ENCODE measurements around the gene RPS14.

The RPS14 gene

GRCh38 chr5:150496534-150496933, 47.0 kb upstream of the RPS14 start:
- DNase-seq (ENCODE audit: extremely low spot score): no peak
- TF ChIP-seq ZNF384 (IDR thresholded peaks at IDR 0.05) (no peak), FOXA1 (IDR thresholded peaks at IDR 0.05) (no peak), NFRKB (IDR thresholded peaks at IDR 0.05) (no peak), SUZ12 (IDR thresholded peaks at IDR 0.05) (no peak), ARNT (IDR thresholded peaks at IDR 0.05) (no peak), HDGF (IDR thresholded peaks at IDR 0.05; ENCODE audit: borderline replicate concordance) (no peak), BHLHE40 (IDR thresholded peaks at IDR 0.05; ENCODE audit: borderline replicate concordance) (no peak), TARDBP (IDR thresholded peaks at IDR 0.05) (no peak), LEF1 (IDR thresholded peaks at IDR 0.05; ENCODE audit: borderline replicate concordance) (no peak), FOXK2 (IDR thresholded peaks at IDR 0.05) (no peak), CTBP1 (IDR thresholded peaks at IDR 0.05; ENCODE audit: borderline replicate concordance) (no peak), SP1 (IDR thresholded peaks at IDR 0.05) (no peak), L3MBTL2 (conservative IDR thresholded peaks at IDR 0.05) (no peak)
- TF ChIP-seq, protein P1, sequence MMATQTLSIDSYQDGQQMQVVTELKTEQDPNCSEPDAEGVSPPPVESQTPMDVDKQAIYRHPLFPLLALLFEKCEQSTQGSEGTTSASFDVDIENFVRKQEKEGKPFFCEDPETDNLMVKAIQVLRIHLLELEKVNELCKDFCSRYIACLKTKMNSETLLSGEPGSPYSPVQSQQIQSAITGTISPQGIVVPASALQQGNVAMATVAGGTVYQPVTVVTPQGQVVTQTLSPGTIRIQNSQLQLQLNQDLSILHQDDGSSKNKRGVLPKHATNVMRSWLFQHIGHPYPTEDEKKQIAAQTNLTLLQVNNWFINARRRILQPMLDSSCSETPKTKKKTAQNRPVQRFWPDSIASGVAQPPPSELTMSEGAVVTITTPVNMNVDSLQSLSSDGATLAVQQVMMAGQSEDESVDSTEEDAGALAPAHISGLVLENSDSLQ (IDR thresholded peaks at IDR 0.05): no peak
- ChIA-PET POLR2A (interaction anchor here (2.0 kb wide), 1 partner anchor 47 kb away, joined by 8 read pairs; the partner anchor contains the start of gene RPS14), CTCF (interaction anchor here (1.0 to 1.3 kb wide), 2 partner anchors 17 to 46 kb away, joined by 3 read pairs; no protein-coding TSS in a partner anchor)

DNA sequence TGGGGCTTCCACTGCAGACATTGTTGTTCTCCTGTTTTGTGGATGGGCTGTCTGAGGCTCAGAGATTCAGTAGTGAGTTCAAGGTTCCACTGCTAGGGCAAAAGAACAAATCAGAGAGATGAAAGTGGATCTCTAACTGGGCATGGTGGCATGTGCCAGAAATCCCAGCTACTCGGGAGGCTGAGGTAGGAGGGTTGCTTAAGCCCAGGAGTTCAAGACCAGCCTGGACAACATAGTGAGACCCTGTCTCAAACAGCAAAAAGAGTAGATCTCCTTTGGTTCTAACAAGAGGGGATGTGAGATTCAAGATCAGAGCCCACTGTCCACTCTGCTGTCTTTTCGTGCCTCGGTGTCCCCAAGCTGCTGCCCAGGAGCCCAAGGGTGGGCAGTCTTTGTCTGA, 46.6 kb upstream of the RPS14 start:
- TF ChIP-seq TARDBP (IDR thresholded peaks at IDR 0.05) (no peak), FOXK2 (IDR thresholded peaks at IDR 0.05) (no peak), SP1 (IDR thresholded peaks at IDR 0.05) (no peak), ELF4 (IDR thresholded peaks at IDR 0.05) (no peak), FOXM1 (IDR thresholded peaks at IDR 0.05; ENCODE audit: borderline replicate concordance) (no peak), L3MBTL2 (conservative IDR thresholded peaks at IDR 0.05) (no peak), CTBP1 (IDR thresholded peaks at IDR 0.05; ENCODE audit: borderline replicate concordance) (no peak), HDGF (IDR thresholded peaks at IDR 0.05; ENCODE audit: borderline replicate concordance) (no peak), LEF1 (IDR thresholded peaks at IDR 0.05; ENCODE audit: borderline replicate concordance) (no peak), ARNT (IDR thresholded peaks at IDR 0.05) (no peak), FOXA1 (IDR thresholded peaks at IDR 0.05) (no peak), BHLHE40 (IDR thresholded peaks at IDR 0.05; ENCODE audit: borderline replicate concordance) (no peak)
- TF ChIP-seq, protein P1 (IDR thresholded peaks at IDR 0.05): no peak
- ChIA-PET POLR2A (no interaction called here), CTCF (interaction anchor here (0.5 to 1.3 kb wide), 2 partner anchors 23 to 46 kb away, joined by 3 to 4 read pairs; no protein-coding TSS in a partner anchor)
- no peak for DNase-seq (ENCODE audit: extremely low spot score)

DNA sequence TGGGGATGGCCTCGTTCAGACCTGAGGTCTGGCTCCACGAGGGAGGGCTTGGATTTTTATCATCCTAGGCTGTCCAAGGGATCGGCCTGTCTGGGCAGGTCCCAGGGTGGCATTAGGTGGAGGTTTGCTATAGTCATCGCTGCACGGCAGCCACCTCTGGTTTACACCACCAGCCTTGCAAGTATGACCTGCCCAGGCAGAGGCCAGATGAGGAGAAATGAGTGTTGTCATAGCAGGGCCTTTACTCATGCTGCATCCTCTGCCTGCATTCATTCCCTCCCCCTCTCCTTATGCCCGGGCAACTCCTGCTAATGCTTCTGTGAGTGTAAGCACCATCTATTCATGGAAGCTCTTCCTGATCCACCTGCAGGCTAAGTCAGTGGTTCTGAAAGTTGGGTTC, 43.1 kb upstream of the RPS14 start:
- POLR2A ChIA-PET: no interaction called here
- CTCF ChIA-PET: interaction anchor here (1.4 kb wide), 1 partner anchor 68 kb away, joined by 5 read pairs; no protein-coding TSS in a partner anchor
- DNase-seq (ENCODE audit: extremely low spot score): no peak
- no peak for TF ChIP-seq LEF1 (IDR thresholded peaks at IDR 0.05; ENCODE audit: borderline replicate concordance)
- TF ChIP-seq L3MBTL2 (conservative IDR thresholded peaks at IDR 0.05): no peak
- no peak for TF ChIP-seq ARNT (IDR thresholded peaks at IDR 0.05)
- no peak for TF ChIP-seq SUZ12 (IDR thresholded peaks at IDR 0.05)
- TF ChIP-seq TARDBP (IDR thresholded peaks at IDR 0.05): no peak
- no peak for TF ChIP-seq NFRKB (IDR thresholded peaks at IDR 0.05)
- TF ChIP-seq FOXK2 (IDR thresholded peaks at IDR 0.05): no peak
- TF ChIP-seq, protein P1 (IDR thresholded peaks at IDR 0.05): no peak
- TF ChIP-seq FOXM1 (IDR thresholded peaks at IDR 0.05; ENCODE audit: borderline replicate concordance): no peak
- TF ChIP-seq FOXA1 (IDR thresholded peaks at IDR 0.05): no peak
- TF ChIP-seq ZNF384 (IDR thresholded peaks at IDR 0.05): no peak
- no peak for TF ChIP-seq SP1 (IDR thresholded peaks at IDR 0.05)
- no peak for TF ChIP-seq HDGF (IDR thresholded peaks at IDR 0.05; ENCODE audit: borderline replicate concordance)

DNA sequence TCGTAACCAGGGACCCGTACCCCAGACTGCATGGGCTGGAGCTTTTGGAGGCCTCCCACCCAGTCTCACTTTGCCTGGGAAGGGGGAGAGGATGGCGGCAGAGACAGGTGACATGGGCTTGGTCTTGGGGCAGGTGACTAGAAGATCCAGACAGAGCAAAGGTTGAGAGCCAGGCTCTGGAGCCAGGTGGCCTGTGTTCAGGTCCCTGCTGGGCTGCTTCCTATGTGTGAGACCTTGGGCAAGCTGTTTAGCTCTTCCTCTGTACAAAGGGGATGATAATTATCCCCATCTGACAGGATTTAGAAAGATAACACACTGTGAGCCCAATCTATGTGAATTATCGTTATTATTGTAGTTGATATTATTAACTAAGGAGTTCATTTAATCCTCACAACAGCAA, 42.3 kb upstream of the RPS14 start:
- no peak for DNase-seq (ENCODE audit: extremely low spot score)
- TF ChIP-seq NFRKB (IDR thresholded peaks at IDR 0.05) (no peak), ELF4 (IDR thresholded peaks at IDR 0.05) (no peak), HDGF (IDR thresholded peaks at IDR 0.05; ENCODE audit: borderline replicate concordance) (no peak), ARNT (IDR thresholded peaks at IDR 0.05) (no peak), FOXM1 (IDR thresholded peaks at IDR 0.05; ENCODE audit: borderline replicate concordance) (no peak), FOXA1 (IDR thresholded peaks at IDR 0.05) (no peak), CTBP1 (IDR thresholded peaks at IDR 0.05; ENCODE audit: borderline replicate concordance) (no peak), BHLHE40 (IDR thresholded peaks at IDR 0.05; ENCODE audit: borderline replicate concordance) (no peak), ZNF384 (IDR thresholded peaks at IDR 0.05) (no peak), TARDBP (IDR thresholded peaks at IDR 0.05) (no peak), SP1 (IDR thresholded peaks at IDR 0.05) (no peak), FOXK2 (IDR thresholded peaks at IDR 0.05) (no peak), SUZ12 (IDR thresholded peaks at IDR 0.05) (no peak), LEF1 (IDR thresholded peaks at IDR 0.05; ENCODE audit: borderline replicate concordance) (no peak), L3MBTL2 (conservative IDR thresholded peaks at IDR 0.05) (no peak)
- TF ChIP-seq, protein P1 (IDR thresholded peaks at IDR 0.05): no peak
- ChIA-PET CTCF (no interaction called here), POLR2A (no interaction called here)

- TF ChIP-seq ZNF384 (IDR thresholded peaks at IDR 0.05) (no peak), NFRKB (IDR thresholded peaks at IDR 0.05) (no peak)
- ChIA-PET CTCF (no interaction called here), POLR2A (no interaction called here)
- DNase-seq (ENCODE audit: extremely low spot score): no peak
Measured at GRCh38 chr5:150490754-150491153, 41.2 kb upstream of the RPS14 start.

DNA sequence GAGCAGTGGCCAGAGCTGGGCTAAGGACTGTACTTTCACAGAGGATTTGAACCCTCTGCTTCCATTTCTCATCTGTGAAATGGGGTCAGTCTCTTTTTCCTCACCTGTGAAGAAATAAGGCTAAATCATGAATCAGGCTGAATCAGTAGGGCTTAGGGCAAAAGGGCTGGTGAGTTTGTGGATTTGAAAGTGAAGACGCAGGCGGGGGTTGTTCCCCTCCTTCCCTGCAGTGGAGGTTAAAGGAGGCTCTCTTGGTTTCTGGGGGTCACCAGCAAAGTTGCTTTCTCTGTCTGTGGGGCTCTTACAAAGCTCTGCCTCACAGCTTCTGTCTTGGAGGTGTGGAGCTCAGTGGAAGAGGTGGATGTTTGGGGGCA, 40.7 kb upstream of the RPS14 start:
- ChIA-PET CTCF (no interaction called here), POLR2A (no interaction called here)
- DNase-seq (ENCODE audit: extremely low spot score): no peak
- TF ChIP-seq L3MBTL2 (conservative IDR thresholded peaks at IDR 0.05) (no peak), ARNT (IDR thresholded peaks at IDR 0.05) (no peak), BHLHE40 (IDR thresholded peaks at IDR 0.05; ENCODE audit: borderline replicate concordance) (no peak), ZNF384 (IDR thresholded peaks at IDR 0.05) (no peak), FOXK2 (IDR thresholded peaks at IDR 0.05) (no peak), SP1 (IDR thresholded peaks at IDR 0.05) (no peak), TARDBP (IDR thresholded peaks at IDR 0.05) (no peak), CTBP1 (IDR thresholded peaks at IDR 0.05; ENCODE audit: borderline replicate concordance) (no peak), FOXA1 (IDR thresholded peaks at IDR 0.05) (no peak), ELF4 (IDR thresholded peaks at IDR 0.05) (no peak), SUZ12 (IDR thresholded peaks at IDR 0.05) (no peak), LEF1 (IDR thresholded peaks at IDR 0.05; ENCODE audit: borderline replicate concordance) (no peak), HDGF (IDR thresholded peaks at IDR 0.05; ENCODE audit: borderline replicate concordance) (no peak), FOXM1 (IDR thresholded peaks at IDR 0.05; ENCODE audit: borderline replicate concordance) (no peak)
- TF ChIP-seq, protein P1 (IDR thresholded peaks at IDR 0.05): no peak

Measured in HEK293T (cell line).